Gastrocnemius medialis (tissue), 4 donors: ENCODE results near the gene EPPIN. TPM values are rescaled to one million over a fixed set of nuclear protein-coding genes. Genes with fewer than 3 reads are reported as not detected.

Experiments used
- ATAC-seq, 2 donors: fragments of 150-250 bp; one replicate each; pipeline ENCODE4 v1.9.1; 2016
- DNase-seq, 2 donors: peaks; one replicate each; pipeline ENCODE4 v3.0.0-alpha.2; 2019
- H3K27ac ChIP-seq, 4 donors: fragments of 200-600 bp; sonication (generic); 1 replicate in 1 of 4; 2 replicates in 3 of 4; pipeline ENCODE4 v1.5.1; 2016 to 2018; ENCODE audit warnings: mild to moderate bottlenecking in 2 of 4, moderate library complexity in 1 of 4
- H3K27me3 ChIP-seq, 3 donors: fragments of 200-600 bp; sonication (generic) in 2 of 3; 1 replicate in 1 of 3; 2 replicates in 2 of 3; pipeline versions ENCODE4 v1.5.1 to v1.6.0; 2016 to 2019; ENCODE audit warnings: mild to moderate bottlenecking in 1 of 3, moderate library complexity in 1 of 3
- H3K36me3 ChIP-seq, 2 donors: fragments of 200-600 bp; sonication (generic) in 1 of 2; one replicate each; pipeline ENCODE4 v1.5.1; 2017 to 2018
- H3K4me1 ChIP-seq, 2 donors: fragments of 200-600 bp; sonication (generic) in 1 of 2; one replicate each; pipeline ENCODE4 v1.5.1; 2016 to 2017; ENCODE audit warnings: mild to moderate bottlenecking in 2 of 2
- H3K4me3 ChIP-seq, 4 donors: fragments of 200-600 bp; sonication (generic) in 3 of 4; 1 replicate in 1 of 4; 2 replicates in 3 of 4; pipeline ENCODE4 v1.5.1; 2016 to 2019; ENCODE audit warnings: mild to moderate bottlenecking in 2 of 4
- H3K9me3 ChIP-seq, 3 donors: fragments of 200-600 bp; sonication (generic) in 2 of 3; 1 replicate in 1 of 3; 2 replicates in 2 of 3; pipeline ENCODE4 v1.5.1; 2016 to 2019
- CTCF ChIP-seq, 5 experiments: fragments of 450-650 bp in 3 of 5; fragments of 200-600 bp in 2 of 5; sonication (generic) in 2 of 5; IDR thresholded peaks in 4 of 5; conservative IDR thresholded peaks in 1 of 5; 1 replicate in 4 of 5; 2 replicates in 1 of 5; pipeline ENCODE4 v1.5.1; 2016 to 2019; ENCODE audit warnings: antibody characterized with exemption in 5 of 5, mild to moderate bottlenecking in 3 of 5, moderate library complexity in 3 of 5
- POLR2A ChIP-seq, 2 donors: fragments of 450-650 bp; IDR thresholded peaks; one replicate each; pipeline ENCODE4 v1.6.1; 2017; ENCODE audit warnings: antibody characterized with exemption in 2 of 2, mild to moderate bottlenecking in 2 of 2, moderate library complexity in 2 of 2
- in situ Hi-C, 4 donors: fragments of 200-750 bp; cut with MboI; loops; one replicate each; pipeline versions ENCODE4 v1.15.0 to v1.8.0; 2017; ENCODE audit warnings: low sequenced_read_pairs in 4 of 4
- intact Hi-C: fragments of 100-400 bp; cut with DNase I; formaldehyde crosslinking; loops from one replicate; pipeline ENCODE4 v1.15.1; 2023; ENCODE audit warnings: low total_unique reads
- total RNA-seq, 4 donors: library from RNA; depleted of rRNA; stranded (reverse); fragments of >200 nt; gene quantifications; one replicate each; pipeline versions ENCODE4 v1.1.0 to v1.2.3, GENCODE V29; 2016

The EPPIN gene
- total RNA-seq, 4 donors from 2014 or later, result not detected

DNA sequence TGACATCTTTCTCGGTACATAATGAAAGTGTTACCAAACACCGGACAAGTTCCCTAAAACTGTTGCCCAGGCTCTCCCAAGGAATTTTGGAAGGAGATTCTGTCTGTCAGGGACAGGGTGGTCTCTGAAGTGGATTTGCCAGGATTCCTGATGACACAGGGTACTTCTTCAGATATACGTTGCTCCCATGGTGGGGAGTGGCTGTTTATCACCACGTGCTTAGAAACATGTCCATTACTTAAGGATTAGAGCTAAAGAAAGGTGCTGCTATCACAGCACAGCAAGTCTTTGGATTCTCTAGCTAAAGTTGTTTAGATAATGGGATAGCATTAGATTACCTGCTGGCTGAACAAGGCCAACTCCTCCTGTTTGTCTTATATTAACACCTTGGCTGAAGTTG lies 38.1 kb downstream of the EPPIN start:
- intact Hi-C loops, result no loop called here

DNA sequence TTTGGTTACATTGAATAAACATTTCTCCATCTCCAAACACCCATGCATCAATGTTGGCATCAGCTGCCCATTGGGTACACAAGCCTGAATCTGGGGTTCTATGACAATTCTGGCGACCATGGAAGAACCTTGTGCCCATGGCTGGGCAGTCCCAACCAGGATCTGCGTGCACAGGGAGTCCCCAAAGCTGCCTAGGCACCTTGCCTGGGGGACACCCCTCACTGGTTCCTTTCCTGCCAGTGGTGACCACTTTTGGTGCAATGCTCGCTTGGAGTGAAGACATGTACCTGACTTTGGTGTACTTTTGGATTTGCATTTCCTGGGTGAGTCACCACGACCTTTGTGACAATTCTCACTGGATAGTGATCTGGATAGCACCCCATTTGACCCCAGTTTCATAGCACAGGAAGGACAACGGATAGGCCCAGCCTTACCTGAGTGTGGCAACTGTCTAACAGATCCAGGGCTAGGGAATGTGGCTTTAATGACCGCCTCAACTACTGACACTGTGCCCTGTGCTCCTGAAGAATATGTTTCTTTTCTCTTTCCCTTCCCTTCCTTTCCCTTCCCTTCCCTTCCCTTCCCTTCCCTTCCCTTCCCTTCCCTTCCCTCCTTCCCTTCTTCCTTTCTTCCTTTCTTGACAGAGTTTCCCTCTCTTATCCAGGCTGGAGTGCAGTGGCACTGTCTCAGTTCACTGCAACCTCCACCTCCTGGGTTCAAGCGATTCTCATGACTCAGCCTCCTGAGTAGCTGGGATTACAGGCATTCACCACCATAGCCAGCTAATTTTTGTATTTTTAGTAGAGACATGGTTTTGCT lies 38.9 kb downstream of the EPPIN start:
- Histone ChIP-seq H3K4me1 (no peaks in the 10 kb centered on the region), H3K27ac (no peak overlapping the region), H3K36me3 (no peaks in the 10 kb centered on the region), H3K9me3 (no peaks in the 10 kb centered on the region), H3K4me3 (no peak overlapping the region), H3K27me3 (no peaks in the 10 kb centered on the region)
- in situ Hi-C loops (loop anchor here in 1 of 4 donors (25.0 kb wide), 1 partner anchor 954 kb away; no protein-coding TSS in a partner anchor), intact Hi-C loops (no loop called here)
- TF ChIP-seq CTCF (IDR thresholded peaks at IDR 0.05 in 4 of 5, conservative IDR thresholded peaks at IDR 0.05 in 1 of 5) (no peak), POLR2A (IDR thresholded peaks at IDR 0.05) (no peak)
- ATAC-seq, result no peak
- no peak for DNase-seq

More for the DNA sequence above, 38.1 kb downstream of the EPPIN start:
- DNase-seq (no peak), ATAC-seq (no peak)
- Histone ChIP-seq H3K27me3 (no peaks in the 10 kb centered on the region), H3K4me3 (no peak overlapping the region), H3K36me3 (no peaks in the 10 kb centered on the region), H3K27ac (no peak overlapping the region), H3K4me1 (no peaks in the 10 kb centered on the region), H3K9me3 (no peaks in the 10 kb centered on the region)
- no peak for TF ChIP-seq POLR2A (IDR thresholded peaks at IDR 0.05)
- no peak for TF ChIP-seq CTCF (IDR thresholded peaks at IDR 0.05 in 4 of 5, conservative IDR thresholded peaks at IDR 0.05 in 1 of 5)
- in situ Hi-C loops, result loop anchor here in 1 of 4 donors (25.0 kb wide), 1 partner anchor 953 kb away; no protein-coding TSS in a partner anchor

- no peak overlapping the region for H3K27ac ChIP-seq
- intact Hi-C loops, result no loop called here
- no peaks in the 10 kb centered on the region for H3K27me3 ChIP-seq
- no peak for DNase-seq
- ATAC-seq, result no peak
- H3K4me3 ChIP-seq, result no peak overlapping the region
- H3K36me3 ChIP-seq, result no peaks in the 10 kb centered on the region
- no peaks in the 10 kb centered on the region for H3K9me3 ChIP-seq
- TF ChIP-seq POLR2A (IDR thresholded peaks at IDR 0.05) (no peak), CTCF (IDR thresholded peaks at IDR 0.05 in 4 of 5, conservative IDR thresholded peaks at IDR 0.05 in 1 of 5) (no peak)
- no peaks in the 10 kb centered on the region for H3K4me1 ChIP-seq
- in situ Hi-C loops, result loop anchor here in 1 of 4 donors (25.0 kb wide), 1 partner anchor 955 kb away; no protein-coding TSS in a partner anchor
Observed at GRCh38 chr20:45507011-45507820, 40.0 kb downstream of the EPPIN start.

DNA sequence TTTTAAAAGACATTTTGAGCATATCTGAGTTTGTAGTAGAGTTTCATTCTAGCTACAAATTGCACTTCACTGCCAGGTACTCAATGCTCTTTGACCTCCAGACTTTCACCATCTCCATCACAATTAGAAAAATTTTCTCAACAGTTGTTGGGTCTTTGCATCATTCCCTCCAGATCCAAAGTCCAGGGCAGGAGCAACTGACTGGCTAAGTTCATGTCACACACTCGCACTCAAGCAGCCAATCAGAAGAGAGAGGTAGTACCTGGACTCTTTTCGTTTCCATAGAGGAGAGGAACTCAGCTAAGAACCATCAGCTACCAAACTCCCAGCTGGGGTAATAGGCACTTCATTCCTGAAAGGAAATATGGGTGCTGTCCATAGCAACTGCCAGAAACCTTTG lies 40.8 kb downstream of the EPPIN start:
- Histone ChIP-seq H3K4me3 (no peak overlapping the region), H3K9me3 (no peaks in the 10 kb centered on the region), H3K27me3 (no peaks in the 10 kb centered on the region), H3K27ac (no peak overlapping the region), H3K36me3 (no peaks in the 10 kb centered on the region), H3K4me1 (no peaks in the 10 kb centered on the region)
- ATAC-seq (no peak), DNase-seq (no peak)
- in situ Hi-C loops, result loop anchor here in 1 of 4 donors (25.0 kb wide), 1 partner anchor 956 kb away; no protein-coding TSS in a partner anchor
- intact Hi-C loops, result no loop called here
- TF ChIP-seq CTCF (IDR thresholded peaks at IDR 0.05 in 4 of 5, conservative IDR thresholded peaks at IDR 0.05 in 1 of 5) (no peak), POLR2A (IDR thresholded peaks at IDR 0.05) (no peak)
